ENCODE data around the gene TLCD5. TPM values are rescaled to one million over a fixed set of nuclear protein-coding genes. Genes with fewer than 3 reads are reported as not detected.

TLCD5 gene
- total and polyA plus RNA-seq, 2 donors (not counting 1 experiment from before 2014, with no cell fraction given), result 13.2 to 17.0 TPM

DNA sequence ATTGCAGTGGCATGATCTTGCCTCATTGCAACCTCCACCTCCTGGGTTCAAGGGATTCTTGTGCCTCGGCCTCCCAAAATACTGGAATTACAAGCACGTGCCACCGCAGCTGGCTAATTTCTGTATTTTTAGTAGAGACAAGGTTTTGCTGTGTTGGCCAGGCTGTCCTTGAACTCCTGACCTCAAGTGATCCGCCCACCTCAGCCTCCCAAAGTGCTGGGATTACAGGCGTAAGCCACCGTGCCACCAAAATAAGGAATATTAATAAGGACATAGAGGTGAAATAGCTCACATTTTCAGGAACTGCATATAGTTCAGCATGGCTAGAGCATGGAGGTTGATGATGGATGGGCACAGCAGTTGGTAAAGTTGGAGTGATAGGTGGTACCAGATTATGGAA lies 32.5 kb downstream of the TLCD5 start:
- Histone ChIP-seq H2AFZ (ENCODE audit: low read length) (no peak overlapping the region), H3K9me3 (ENCODE audit: control insufficient read depth, insufficient read depth, low read depth, low read length) (no peaks in the 10 kb centered on the region)
- TF ChIP-seq EZH2 (IDR thresholded peaks at IDR 0.05; ENCODE audit: low read length, missing control alignments), result no peak
- TF ChIP-seq, protein P1, sequence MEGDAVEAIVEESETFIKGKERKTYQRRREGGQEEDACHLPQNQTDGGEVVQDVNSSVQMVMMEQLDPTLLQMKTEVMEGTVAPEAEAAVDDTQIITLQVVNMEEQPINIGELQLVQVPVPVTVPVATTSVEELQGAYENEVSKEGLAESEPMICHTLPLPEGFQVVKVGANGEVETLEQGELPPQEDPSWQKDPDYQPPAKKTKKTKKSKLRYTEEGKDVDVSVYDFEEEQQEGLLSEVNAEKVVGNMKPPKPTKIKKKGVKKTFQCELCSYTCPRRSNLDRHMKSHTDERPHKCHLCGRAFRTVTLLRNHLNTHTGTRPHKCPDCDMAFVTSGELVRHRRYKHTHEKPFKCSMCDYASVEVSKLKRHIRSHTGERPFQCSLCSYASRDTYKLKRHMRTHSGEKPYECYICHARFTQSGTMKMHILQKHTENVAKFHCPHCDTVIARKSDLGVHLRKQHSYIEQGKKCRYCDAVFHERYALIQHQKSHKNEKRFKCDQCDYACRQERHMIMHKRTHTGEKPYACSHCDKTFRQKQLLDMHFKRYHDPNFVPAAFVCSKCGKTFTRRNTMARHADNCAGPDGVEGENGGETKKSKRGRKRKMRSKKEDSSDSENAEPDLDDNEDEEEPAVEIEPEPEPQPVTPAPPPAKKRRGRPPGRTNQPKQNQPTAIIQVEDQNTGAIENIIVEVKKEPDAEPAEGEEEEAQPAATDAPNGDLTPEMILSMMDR (conservative IDR thresholded peaks at IDR 0.05 in 1 of 2, IDR thresholded peaks at IDR 0.05 in 1 of 2; ENCODE audit: low read depth in 1 of 2, low read length in 2 of 2), result no peak

DNA sequence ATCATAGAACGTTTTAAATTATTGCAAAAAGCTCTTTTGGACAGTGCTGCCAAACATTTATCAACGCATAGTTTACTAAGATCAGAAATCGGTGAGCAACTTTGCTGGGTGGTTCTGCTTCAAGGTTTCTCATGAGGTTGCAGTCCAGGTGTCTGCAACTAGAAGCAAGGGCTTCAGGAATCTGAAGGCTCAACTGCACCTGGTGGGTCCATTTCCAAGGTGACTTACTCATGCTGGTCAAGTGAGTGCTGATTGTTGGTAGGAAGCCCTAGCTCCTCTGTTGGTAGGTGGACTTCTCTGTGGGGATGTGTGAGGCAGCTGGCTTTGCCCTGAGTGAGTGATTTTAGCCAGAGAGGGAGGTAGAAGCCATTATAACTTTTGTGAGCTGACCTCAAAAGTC lies 33.6 kb downstream of the TLCD5 start:
- DNase-seq (ENCODE audit: low read depth in 2 of 2), result no peak
- Histone ChIP-seq H3K9ac (ENCODE audit: insufficient read depth, low read length) (no peak overlapping the region), H3K79me2 (ENCODE audit: control insufficient read depth, insufficient read depth, low read length) (peaks cover 89% of the 10 kb centered on the region), H3K9me3 (ENCODE audit: control insufficient read depth, insufficient read depth, low read depth, low read length) (no peaks in the 10 kb centered on the region), H3K27me3 (ENCODE audit: control insufficient read depth, insufficient read depth, low read length) (no peaks in the 10 kb centered on the region), H3K27ac (ENCODE audit: insufficient read depth, low read length) (no peak overlapping the region), H3K4me3 (replicated peaks in 1 of 4; ENCODE audit: control extremely low read depth in 1 of 4, insufficient read depth in 1 of 4, low read depth in 3 of 4, low read length in 4 of 4) (no peak overlapping the region), H4K20me1 (ENCODE audit: control insufficient read depth, extremely low read depth, insufficient read depth, low read length) (no peaks in the 10 kb centered on the region), H3K4me1 (ENCODE audit: control insufficient read depth, extremely low read depth, insufficient read depth, low read length) (peaks cover 6% of the 10 kb centered on the region), H3K4me2 (ENCODE audit: extremely low read depth, insufficient read depth, low read length) (no peak overlapping the region), H2AFZ (ENCODE audit: low read length) (no peak overlapping the region), H3K36me3 (ENCODE audit: control insufficient read depth, insufficient read depth, low read length) (no peaks in the 10 kb centered on the region)
- no peak for TF ChIP-seq EZH2 (IDR thresholded peaks at IDR 0.05; ENCODE audit: low read length, missing control alignments)
- TF ChIP-seq, protein P1 (conservative IDR thresholded peaks at IDR 0.05 in 1 of 2, IDR thresholded peaks at IDR 0.05 in 1 of 2; ENCODE audit: low read depth in 1 of 2, low read length in 2 of 2), result no peak

More for the DNA sequence above, 32.5 kb downstream of the TLCD5 start:
- no peaks in the 10 kb centered on the region for H3K36me3 ChIP-seq (ENCODE audit: control insufficient read depth, insufficient read depth, low read length)
- no peak overlapping the region for H3K27ac ChIP-seq (ENCODE audit: insufficient read depth, low read length)
- no peak overlapping the region for H3K9ac ChIP-seq (ENCODE audit: insufficient read depth, low read length)
- no peak overlapping the region for H3K4me3 ChIP-seq (replicated peaks in 1 of 4; ENCODE audit: control extremely low read depth in 1 of 4, insufficient read depth in 1 of 4, low read depth in 3 of 4, low read length in 4 of 4)
- no peak for DNase-seq (ENCODE audit: low read depth in 2 of 2)
- H3K27me3 ChIP-seq (ENCODE audit: control insufficient read depth, insufficient read depth, low read length), result no peaks in the 10 kb centered on the region
- peaks cover 92% of the 10 kb centered on the region for H3K79me2 ChIP-seq (ENCODE audit: control insufficient read depth, insufficient read depth, low read length)
- no peak overlapping the region for H3K4me2 ChIP-seq (ENCODE audit: extremely low read depth, insufficient read depth, low read length)
- H3K4me1 ChIP-seq (ENCODE audit: control insufficient read depth, extremely low read depth, insufficient read depth, low read length), result peaks cover 7% of the 10 kb centered on the region
- H4K20me1 ChIP-seq (ENCODE audit: control insufficient read depth, extremely low read depth, insufficient read depth, low read length), result no peaks in the 10 kb centered on the region

DNA sequence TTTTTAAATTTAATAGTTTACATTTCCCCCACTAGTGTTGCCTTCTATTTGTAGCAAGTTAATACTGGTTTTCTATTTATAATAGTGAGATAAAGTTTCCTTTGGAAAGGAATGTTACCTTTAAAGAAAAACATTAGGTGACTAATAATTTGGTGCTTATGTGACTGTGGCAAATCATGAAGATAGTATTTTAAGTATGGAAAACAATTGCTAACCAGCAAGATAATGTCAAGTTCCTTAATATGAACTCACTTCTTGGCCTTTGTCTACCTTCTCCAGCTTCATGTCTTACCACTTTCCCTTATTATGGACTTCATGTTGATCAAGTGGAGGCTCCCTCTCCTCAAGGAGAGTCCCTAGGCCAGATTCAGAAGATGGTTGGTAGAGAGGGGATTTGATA lies 38.3 kb downstream of the TLCD5 start:
- TF ChIP-seq, protein P1 (conservative IDR thresholded peaks at IDR 0.05 in 1 of 2, IDR thresholded peaks at IDR 0.05 in 1 of 2; ENCODE audit: low read depth in 1 of 2, low read length in 2 of 2), result no peak
- TF ChIP-seq EZH2 (IDR thresholded peaks at IDR 0.05; ENCODE audit: low read length, missing control alignments), result no peak
- Histone ChIP-seq H4K20me1 (ENCODE audit: control insufficient read depth, extremely low read depth, insufficient read depth, low read length) (no peaks in the 10 kb centered on the region), H3K36me3 (ENCODE audit: control insufficient read depth, insufficient read depth, low read length) (no peaks in the 10 kb centered on the region), H2AFZ (ENCODE audit: low read length) (no peak overlapping the region), H3K9me3 (ENCODE audit: control insufficient read depth, insufficient read depth, low read depth, low read length) (no peaks in the 10 kb centered on the region), H3K9ac (ENCODE audit: insufficient read depth, low read length) (no peak overlapping the region), H3K4me1 (ENCODE audit: control insufficient read depth, extremely low read depth, insufficient read depth, low read length) (peaks cover 2% of the 10 kb centered on the region), H3K4me2 (ENCODE audit: extremely low read depth, insufficient read depth, low read length) (peak overlapping the region; percentile 15), H3K27me3 (ENCODE audit: control insufficient read depth, insufficient read depth, low read length) (no peaks in the 10 kb centered on the region), H3K4me3 (replicated peaks in 1 of 4; ENCODE audit: control extremely low read depth in 1 of 4, insufficient read depth in 1 of 4, low read depth in 3 of 4, low read length in 4 of 4) (no peak overlapping the region), H3K27ac (ENCODE audit: insufficient read depth, low read length) (no peak overlapping the region), H3K79me2 (ENCODE audit: control insufficient read depth, insufficient read depth, low read length) (peaks cover 82% of the 10 kb centered on the region)
- peak in 1 of 2 donors; percentile 52 for DNase-seq (ENCODE audit: low read depth in 2 of 2)
